ENCODE measurements around the gene COMMD7.

- TF ChIP-seq EP300 (conservative IDR thresholded peaks at IDR 0.05; ENCODE audit: poor library complexity, severe bottlenecking) (no peak), POLR2AphosphoS5 (IDR thresholded peaks at IDR 0.05) (no peak), RAD21 (conservative IDR thresholded peaks at IDR 0.05) (no peak), MXI1 (conservative IDR thresholded peaks at IDR 0.05; ENCODE audit: poor library complexity, severe bottlenecking) (peak; percentile 50), REST (IDR thresholded peaks at IDR 0.05; ENCODE audit: borderline replicate concordance) (no peak)
- TF ChIP-seq, protein P1, sequence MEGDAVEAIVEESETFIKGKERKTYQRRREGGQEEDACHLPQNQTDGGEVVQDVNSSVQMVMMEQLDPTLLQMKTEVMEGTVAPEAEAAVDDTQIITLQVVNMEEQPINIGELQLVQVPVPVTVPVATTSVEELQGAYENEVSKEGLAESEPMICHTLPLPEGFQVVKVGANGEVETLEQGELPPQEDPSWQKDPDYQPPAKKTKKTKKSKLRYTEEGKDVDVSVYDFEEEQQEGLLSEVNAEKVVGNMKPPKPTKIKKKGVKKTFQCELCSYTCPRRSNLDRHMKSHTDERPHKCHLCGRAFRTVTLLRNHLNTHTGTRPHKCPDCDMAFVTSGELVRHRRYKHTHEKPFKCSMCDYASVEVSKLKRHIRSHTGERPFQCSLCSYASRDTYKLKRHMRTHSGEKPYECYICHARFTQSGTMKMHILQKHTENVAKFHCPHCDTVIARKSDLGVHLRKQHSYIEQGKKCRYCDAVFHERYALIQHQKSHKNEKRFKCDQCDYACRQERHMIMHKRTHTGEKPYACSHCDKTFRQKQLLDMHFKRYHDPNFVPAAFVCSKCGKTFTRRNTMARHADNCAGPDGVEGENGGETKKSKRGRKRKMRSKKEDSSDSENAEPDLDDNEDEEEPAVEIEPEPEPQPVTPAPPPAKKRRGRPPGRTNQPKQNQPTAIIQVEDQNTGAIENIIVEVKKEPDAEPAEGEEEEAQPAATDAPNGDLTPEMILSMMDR (IDR thresholded peaks at IDR 0.05; ENCODE audit: poor library complexity, severe bottlenecking): no peak
These were observed 62.6 kb downstream of the COMMD7 start for GRCh38 chr20:32680544-32681174.

All from neural cell (in vitro differentiated cells).